Mesothelial cell of epicardium (in vitro differentiated cells): ENCODE data around the gene UBE2R2. TPM values are rescaled to one million over a fixed set of nuclear protein-coding genes. Genes with fewer than 3 reads are reported as not detected.

Experiments
- DNase-seq, 2 experiments: peaks; one replicate each; pipeline ENCODE4 v3.0.0; 2021; ENCODE audit warnings: low spot score in 2 of 2; ENCODE audit not compliant: unreplicated experiment in 2 of 2
- H3K27ac Mint-ChIP-seq: 2 replicates; pipeline ENCODE4 v1.8.0; 2021; ENCODE audit warnings: mixed read lengths
- H3K27me3 Mint-ChIP-seq: 2 replicates; pipeline ENCODE4 v1.8.0; 2021; ENCODE audit warnings: low read depth, mixed read lengths
- H3K36me3 Mint-ChIP-seq: 2 replicates; pipeline ENCODE4 v1.8.0; 2021; ENCODE audit warnings: mixed read lengths
- H3K4me1 Mint-ChIP-seq: 2 replicates; pipeline ENCODE4 v1.8.0; 2021; ENCODE audit warnings: mixed read lengths
- H3K4me3 Mint-ChIP-seq: 2 replicates; pipeline ENCODE4 v1.8.0; 2021; ENCODE audit warnings: mild to moderate bottlenecking, moderate library complexity, mixed read lengths
- H3K9me3 Mint-ChIP-seq: 2 replicates; pipeline ENCODE4 v1.8.0; 2021; ENCODE audit warnings: mixed read lengths
- total RNA-seq: library from RNA; stranded (reverse); gene quantifications from 3 replicates; pipeline ENCODE4 v1.2.1, GENCODE V29; 2021
- TF ChIP-seq, protein P1 (sequence below): fragments of 200-600 bp; sonication (generic); IDR thresholded peaks from one replicate; pipeline ENCODE4 v1.5.0; 2021; ENCODE audit warnings: antibody characterized with exemption; ENCODE audit not compliant: unreplicated experiment

Gene UBE2R2
- total RNA-seq, 1 donor from 2014 or later, result 59.9 TPM

DNA sequence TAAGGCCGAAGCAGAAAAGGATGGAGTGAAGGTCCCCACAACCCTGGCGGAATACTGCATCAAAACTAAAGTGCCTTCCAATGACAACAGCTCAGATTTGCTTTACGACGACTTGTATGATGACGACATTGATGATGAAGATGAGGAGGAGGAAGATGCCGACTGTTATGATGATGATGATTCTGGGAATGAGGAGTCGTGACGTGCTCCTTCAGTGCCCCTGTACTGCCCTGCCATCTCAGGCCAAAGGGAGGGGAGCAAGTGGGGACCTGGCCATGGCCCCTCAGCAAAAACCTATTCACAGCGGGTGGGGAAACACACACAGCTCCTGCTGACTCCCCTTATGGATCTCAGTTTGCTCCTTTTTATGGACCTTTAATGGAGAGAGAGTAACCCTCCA is 100.1 kb downstream of the UBE2R2 start:
- H3K4me1 Mint-ChIP-seq, result peaks cover 5% of the 10 kb centered on the region
- no peaks in the 10 kb centered on the region for H3K27me3 Mint-ChIP-seq
- no peak overlapping the region for H3K4me3 Mint-ChIP-seq
- TF ChIP-seq, protein P1, sequence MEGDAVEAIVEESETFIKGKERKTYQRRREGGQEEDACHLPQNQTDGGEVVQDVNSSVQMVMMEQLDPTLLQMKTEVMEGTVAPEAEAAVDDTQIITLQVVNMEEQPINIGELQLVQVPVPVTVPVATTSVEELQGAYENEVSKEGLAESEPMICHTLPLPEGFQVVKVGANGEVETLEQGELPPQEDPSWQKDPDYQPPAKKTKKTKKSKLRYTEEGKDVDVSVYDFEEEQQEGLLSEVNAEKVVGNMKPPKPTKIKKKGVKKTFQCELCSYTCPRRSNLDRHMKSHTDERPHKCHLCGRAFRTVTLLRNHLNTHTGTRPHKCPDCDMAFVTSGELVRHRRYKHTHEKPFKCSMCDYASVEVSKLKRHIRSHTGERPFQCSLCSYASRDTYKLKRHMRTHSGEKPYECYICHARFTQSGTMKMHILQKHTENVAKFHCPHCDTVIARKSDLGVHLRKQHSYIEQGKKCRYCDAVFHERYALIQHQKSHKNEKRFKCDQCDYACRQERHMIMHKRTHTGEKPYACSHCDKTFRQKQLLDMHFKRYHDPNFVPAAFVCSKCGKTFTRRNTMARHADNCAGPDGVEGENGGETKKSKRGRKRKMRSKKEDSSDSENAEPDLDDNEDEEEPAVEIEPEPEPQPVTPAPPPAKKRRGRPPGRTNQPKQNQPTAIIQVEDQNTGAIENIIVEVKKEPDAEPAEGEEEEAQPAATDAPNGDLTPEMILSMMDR, result no peak
- peak overlapping the region; percentile 18 for H3K27ac Mint-ChIP-seq
- no peak for DNase-seq
- peaks cover 34% of the 10 kb centered on the region for H3K36me3 Mint-ChIP-seq
- no peaks in the 10 kb centered on the region for H3K9me3 Mint-ChIP-seq

DNA sequence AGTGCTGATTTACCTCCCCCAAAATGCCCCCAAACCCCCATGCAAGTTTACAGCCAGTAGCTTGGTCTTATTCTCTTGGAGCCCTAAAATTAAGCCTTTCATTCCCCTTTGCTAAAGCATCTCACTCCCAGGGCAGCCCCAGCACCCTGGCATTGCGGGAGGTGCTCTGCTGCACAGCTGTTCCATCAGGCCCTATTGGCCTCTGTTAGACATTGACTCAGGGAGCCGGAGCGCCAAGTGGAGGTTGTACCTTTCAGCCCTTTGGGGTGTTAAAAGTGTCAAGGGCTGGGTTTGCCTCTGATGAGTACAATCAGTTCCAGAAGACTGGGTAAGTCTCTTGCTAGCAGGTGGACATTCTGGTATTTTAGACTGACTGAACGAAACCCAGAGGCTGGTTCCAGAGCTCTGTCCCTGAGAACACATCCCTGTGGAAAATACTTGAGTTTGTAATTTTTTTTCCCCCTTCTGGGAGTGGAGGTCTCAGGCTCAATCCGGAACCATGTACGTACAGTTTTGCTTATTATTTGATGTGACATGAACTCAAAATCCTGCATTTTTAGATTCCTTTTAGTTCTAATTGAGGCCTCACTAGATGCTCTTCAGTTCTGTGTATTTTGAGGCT is 102.4 kb downstream of the UBE2R2 start:
- Mint-ChIP-seq H3K36me3 (peaks cover 32% of the 10 kb centered on the region), H3K27me3 (no peaks in the 10 kb centered on the region), H3K4me1 (peaks cover 5% of the 10 kb centered on the region), H3K9me3 (no peaks in the 10 kb centered on the region), H3K27ac (peak overlapping the region; percentile 71), H3K4me3 (no peak overlapping the region)
- TF ChIP-seq, protein P1, result no peak
- no peak for DNase-seq

- no peak for DNase-seq
- Mint-ChIP-seq H3K36me3 (peaks cover 25% of the 10 kb centered on the region), H3K4me1 (no peaks in the 10 kb centered on the region), H3K27ac (no peak overlapping the region), H3K27me3 (no peaks in the 10 kb centered on the region), H3K4me3 (no peak overlapping the region), H3K9me3 (no peaks in the 10 kb centered on the region)
- TF ChIP-seq, protein P1, result peak; percentile 31
These were observed 105.3 kb downstream of the UBE2R2 start for GRCh38 chr9:33921967-33922895.

- Mint-ChIP-seq H3K9me3 (no peaks in the 10 kb centered on the region), H3K36me3 (peaks cover 19% of the 10 kb centered on the region), H3K27ac (no peak overlapping the region), H3K4me3 (no peak overlapping the region), H3K27me3 (no peaks in the 10 kb centered on the region), H3K4me1 (no peaks in the 10 kb centered on the region)
- TF ChIP-seq, protein P1, result no peak
- no peak for DNase-seq
These were observed 106.1 kb downstream of the UBE2R2 start for GRCh38 chr9:33923079-33923478.

GRCh38 chr9:33923998-33924701 is 107.2 kb downstream of the UBE2R2 start:
- H3K27ac Mint-ChIP-seq, result no peak overlapping the region

More at GRCh38 chr9:33923998-33924701, 107.2 kb downstream of the UBE2R2 start:
- H3K27me3 Mint-ChIP-seq, result no peaks in the 10 kb centered on the region
- no peaks in the 10 kb centered on the region for H3K9me3 Mint-ChIP-seq
- H3K4me3 Mint-ChIP-seq, result no peak overlapping the region
- no peak for DNase-seq
- H3K4me1 Mint-ChIP-seq, result no peaks in the 10 kb centered on the region
- TF ChIP-seq, protein P1, result no peak
- H3K36me3 Mint-ChIP-seq, result peaks cover 19% of the 10 kb centered on the region
